Muscle of back (tissue), 11 donors: Measurements from ENCODE around the gene HOXA6. TPM values are rescaled to one million over a fixed set of nuclear protein-coding genes. Genes with fewer than 3 reads are reported as not detected.

Experiments
- DNase-seq, 3 donors: peaks; one replicate each; pipeline versions ENCODE4 v3.0.0 to v3.0.0-alpha.2; 2013
- polyA plus RNA-seq, 10 donors: library from polyadenylated mRNA; unstranded; fragments of 120-200 nt; gene quantifications; one replicate each; pipeline ENCODE4 v1.2.1, GENCODE V29; 2013; ENCODE audit not compliant: insufficient read length in 10 of 10

HOXA6 gene
- polyA plus RNA-seq, 10 donors, result 0.27 to 7.4 (median 2.3) TPM

DNA sequence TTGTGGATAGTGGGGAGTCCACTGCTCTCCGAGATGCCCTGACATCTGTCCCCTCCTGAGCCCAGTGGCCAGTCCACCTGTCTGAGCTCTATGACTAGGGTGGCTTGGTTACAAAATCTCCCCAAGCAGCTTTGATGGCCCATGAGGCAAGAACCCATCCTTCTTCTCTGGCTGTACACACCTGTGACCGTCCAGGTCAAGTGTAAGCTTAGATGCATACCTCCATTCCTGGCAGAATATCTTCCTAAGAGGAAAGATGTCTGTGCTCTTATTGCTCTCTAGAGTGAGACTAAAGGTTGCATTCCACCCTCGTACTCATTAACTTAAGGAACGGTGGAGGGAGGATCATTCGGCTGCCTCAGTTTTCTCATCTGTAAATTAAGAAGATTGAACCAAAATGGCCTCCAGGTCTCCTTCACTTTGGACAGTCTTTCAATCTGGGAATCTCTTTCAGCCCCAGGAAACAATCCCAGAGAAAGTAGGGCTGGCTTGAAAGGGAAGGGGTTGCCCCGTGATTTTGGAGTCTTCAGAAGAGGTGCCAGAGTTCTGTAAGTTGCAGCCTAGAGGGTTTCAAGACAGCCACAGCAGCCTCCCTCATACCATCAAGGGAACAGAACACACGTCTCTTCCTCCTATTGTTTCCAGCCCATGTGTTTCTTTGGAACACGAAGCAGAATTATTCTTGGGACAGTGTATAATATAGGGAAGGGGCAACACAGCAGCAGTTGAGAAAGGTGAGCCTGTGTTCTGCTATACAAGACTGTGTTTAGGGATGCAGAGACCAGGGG lies 22.5 kb downstream of the HOXA6 start:
- DNase-seq, result no peak

- peak in 1 of 3 donors; percentile 61 for DNase-seq
Observed at GRCh38 chr7:27124096-27124901, 23.3 kb downstream of the HOXA6 start.

DNA sequence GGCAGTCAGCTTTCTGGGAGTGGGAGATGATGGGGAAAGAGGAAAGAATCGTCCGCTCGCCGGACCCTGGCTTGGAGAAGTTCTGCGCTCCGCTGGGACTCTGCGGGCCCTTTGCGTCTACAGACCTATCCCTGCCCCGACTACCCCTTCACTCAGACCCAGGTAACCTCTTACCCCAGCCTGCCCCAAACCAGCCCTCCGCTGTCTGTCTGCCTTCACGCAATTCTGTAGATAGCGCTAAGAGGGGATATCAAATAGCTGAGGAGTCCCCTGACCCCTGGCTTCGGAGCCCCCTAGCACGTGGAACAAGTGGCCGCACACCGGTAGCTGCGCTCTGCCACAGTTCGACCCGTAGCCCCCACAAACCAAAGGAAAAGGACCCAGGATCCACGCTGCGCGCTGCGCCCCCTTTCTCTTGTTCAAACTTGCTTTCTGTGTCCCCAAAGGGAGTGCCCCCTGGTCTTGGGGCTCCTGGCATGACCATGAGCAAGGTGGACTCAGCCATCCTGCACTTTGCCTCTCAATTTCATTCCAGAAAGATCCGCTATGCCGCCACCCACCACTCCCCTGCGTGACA lies 24.0 kb downstream of the HOXA6 start:
- no peak for DNase-seq

GRCh38 chr7:27123007-27123476 lies 24.5 kb downstream of the HOXA6 start:
- DNase-seq, result peak in 1 of 3 donors; percentile 47

DNA sequence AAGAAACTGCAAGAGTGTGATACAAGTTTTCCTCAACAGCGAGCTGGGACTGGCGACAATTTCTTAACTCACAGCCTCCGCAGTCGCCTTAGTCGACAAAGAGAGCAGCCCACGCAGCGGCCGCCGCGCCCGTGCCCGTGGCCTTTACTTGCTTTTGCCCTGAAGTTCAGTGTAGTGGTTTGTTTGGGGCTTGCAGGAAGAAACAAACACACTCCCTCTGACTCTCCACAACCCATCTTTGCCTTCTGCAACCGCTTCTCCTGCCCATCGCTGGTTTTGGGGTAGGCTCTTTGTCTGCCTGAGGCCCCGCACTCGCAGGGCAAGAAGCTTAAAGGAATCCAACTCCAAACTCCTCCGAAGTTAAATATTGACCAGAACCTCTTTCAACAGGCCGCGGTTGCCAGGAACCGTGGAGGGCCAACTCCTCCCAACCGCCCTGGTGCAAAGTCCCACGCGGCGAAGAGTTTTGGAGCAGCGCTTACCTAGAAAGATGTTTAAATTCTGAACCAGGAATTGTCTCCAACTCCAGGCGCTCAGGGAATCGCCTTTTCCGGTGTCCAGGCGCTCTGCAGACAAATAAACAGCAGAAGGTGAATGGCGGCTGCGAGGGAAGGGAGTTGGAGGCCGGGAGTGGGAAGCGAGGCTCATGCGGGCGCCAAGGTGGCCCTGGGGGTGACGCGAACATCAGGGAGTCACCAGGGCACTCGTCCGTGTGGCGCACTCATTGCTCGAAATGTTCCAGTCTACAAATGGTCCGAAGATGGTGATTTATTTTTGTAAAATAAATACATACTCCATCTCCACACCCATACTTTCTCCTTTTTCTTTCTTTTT lies 25.3 kb downstream of the HOXA6 start:
- DNase-seq, result peak in 1 of 3 donors; percentile 65

GRCh38 chr7:27121684-27122076 lies 25.9 kb downstream of the HOXA6 start:
- DNase-seq, result no peak

GRCh38 chr7:27119412-27119911 lies 28.1 kb downstream of the HOXA6 start:
- DNase-seq, result no peak

- DNase-seq, result no peak
Observed at GRCh38 chr7:27118580-27118979, 29.0 kb downstream of the HOXA6 start.

GRCh38 chr7:27117887-27118491 lies 29.6 kb downstream of the HOXA6 start:
- peak in 1 of 3 donors; percentile 36 for DNase-seq

- DNase-seq, result peak in 2 of 3 donors; percentile 37 to 38
Observed at GRCh38 chr7:27116962-27117886, 30.4 kb downstream of the HOXA6 start.

- DNase-seq, result peak in 2 of 3 donors; percentile 55 to 67
Observed at GRCh38 chr7:27116031-27116961, 31.3 kb downstream of the HOXA6 start.

DNA sequence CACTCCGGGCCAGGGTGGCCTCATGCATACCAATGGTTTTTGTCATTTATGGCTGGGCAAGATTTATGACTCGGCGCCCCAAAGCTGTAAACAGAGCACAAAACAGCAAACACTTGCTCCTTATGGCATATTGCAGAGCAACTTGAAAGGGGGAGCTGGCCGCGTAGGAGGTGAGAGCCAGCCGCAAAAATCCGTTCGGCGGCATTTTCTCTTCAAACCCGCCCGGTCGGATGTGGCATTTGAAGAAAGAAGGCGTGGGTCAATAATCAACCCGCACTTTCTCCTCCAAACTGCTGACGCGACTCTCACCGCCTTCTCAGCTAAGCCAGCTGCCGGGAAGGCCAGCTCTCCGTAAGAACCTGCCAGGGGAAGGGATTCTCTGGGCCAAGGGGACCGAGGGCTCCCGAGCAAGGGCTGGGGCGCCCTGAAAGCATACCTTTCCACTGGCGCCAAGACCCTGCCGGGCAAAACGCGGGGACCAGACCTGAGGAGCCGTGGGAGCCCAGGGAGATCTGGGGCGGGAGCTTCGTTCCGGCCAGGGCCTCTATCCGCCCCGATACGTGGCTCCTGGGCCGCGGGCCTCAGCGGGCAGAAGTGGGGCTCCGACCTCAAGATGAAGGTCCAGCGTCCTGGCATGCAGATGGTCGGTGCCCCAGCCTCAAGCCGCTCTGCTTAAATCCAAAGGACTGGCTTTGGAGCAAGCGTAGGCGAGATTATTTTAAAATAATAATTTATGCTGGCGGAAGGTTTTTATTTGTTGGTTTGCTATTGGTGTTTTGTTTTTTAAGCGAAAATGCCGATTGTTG lies 32.1 kb downstream of the HOXA6 start:
- DNase-seq, result peak in 2 of 3 donors; percentile 62 to 69

GRCh38 chr7:27114881-27115220 lies 32.7 kb downstream of the HOXA6 start:
- no peak for DNase-seq

DNA sequence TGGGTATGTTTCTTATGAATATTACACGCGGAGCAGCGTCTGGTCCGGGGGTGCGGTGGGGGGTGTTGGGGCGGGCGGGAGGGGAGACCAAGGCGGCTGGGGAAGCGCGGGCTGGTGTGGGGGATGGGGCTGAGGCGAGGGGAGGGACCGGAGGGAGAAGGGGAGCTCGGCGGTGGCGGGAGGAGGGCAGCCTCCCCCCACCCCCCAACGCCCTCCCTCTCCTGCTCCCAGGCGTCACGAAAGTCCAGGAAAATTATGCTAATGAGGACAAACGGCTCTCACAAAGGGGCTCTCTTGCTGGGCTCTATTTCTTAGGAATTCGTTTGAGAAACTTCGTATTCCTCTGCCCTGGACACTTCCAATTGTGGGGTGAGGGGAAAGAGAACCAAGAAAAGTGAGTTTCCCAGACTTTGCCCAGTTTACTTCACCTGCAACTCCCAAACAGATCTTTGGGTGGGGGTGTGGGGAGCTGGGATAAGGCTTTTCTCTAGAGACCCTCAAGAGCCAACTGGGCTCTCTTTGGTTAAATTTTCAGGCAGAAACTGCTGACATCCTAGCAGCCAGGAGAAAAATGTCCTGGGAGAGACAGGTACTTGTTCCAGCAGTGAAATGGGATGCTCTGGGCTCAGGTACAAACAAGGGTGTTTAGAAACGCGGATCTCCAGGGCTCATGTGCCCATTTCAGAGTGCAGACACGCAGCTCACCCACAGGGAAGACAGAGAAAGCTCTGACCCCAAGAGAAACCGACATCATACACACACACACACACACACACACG lies 33.4 kb downstream of the HOXA6 start:
- peak in 2 of 3 donors; percentile 67 to 77 for DNase-seq

DNA sequence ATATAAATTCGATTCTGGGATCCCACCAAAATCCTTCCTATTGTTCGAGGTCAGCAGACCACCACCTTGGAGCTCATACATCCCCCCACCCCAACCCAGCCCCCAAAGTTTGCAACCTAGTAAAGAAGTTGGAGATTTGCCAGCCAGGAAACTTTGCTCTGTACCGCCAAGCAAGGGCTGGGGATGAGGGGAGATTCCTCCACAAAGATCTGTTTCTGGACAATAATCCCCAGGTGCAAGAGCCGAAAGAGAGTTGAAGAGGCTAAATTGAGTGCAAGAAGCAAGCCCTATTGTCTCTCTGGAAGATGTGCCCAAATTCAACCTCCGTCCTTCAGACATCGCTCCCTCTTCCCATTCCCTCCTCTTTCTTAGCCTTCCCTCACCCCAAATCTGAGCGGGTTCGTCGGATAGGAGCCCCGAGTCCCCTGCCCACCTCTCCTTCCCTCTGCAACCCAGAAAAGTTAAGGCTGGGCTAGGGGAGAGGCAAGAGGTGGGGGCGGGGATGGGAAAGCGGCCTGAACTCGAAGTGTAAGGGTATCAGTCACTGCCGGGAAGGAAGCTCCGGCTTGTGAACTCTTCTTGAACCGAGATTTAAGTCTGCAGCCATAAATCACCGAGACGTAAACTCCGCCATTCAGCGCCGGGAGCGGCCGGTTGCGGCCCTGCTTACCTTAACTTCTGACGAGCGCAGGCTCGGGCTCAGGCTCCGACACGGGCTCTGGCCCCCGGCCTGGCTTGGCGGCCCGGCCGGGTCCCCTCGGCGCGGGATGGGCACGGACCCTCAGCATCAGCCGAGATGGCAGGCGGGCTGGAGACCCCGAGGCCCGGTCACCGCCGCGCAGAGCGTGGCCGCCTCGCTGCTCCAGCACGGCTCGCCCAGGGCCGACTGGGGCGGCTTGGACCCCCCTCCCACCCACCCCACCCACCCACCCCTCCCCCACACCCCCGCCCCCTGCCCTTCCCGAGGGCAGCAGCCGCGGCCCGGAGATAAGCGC lies 34.3 kb downstream of the HOXA6 start:
- DNase-seq, result peak; percentile 57 to 93 (median 85)

- DNase-seq, result peak in 1 of 3 donors; percentile 57
Observed at GRCh38 chr7:27112361-27112760, 35.2 kb downstream of the HOXA6 start.
